Measurements from ENCODE around the gene DMRTB1. TPM values are rescaled to one million over a fixed set of nuclear protein-coding genes. Genes with fewer than 3 reads are reported as not detected.

Gene DMRTB1
- total and polyA plus RNA-seq, 2 donors (not counting 1 experiment from before 2014, with no cell fraction given), result not detected

- TF ChIP-seq EZH2 (IDR thresholded peaks at IDR 0.05; ENCODE audit: low read length, missing control alignments), result no peak
- TF ChIP-seq CTCF (conservative IDR thresholded peaks at IDR 0.05 in 1 of 2, IDR thresholded peaks at IDR 0.05 in 1 of 2; ENCODE audit: low read depth in 1 of 2, low read length in 2 of 2), result peak in 1 of 2 donors; percentile 41
- no peaks in the 10 kb centered on the region for H3K9me3 ChIP-seq (ENCODE audit: control insufficient read depth, insufficient read depth, low read depth, low read length)
- no peaks in the 10 kb centered on the region for H3K27me3 ChIP-seq (ENCODE audit: control insufficient read depth, insufficient read depth, low read length)
- H3K4me1 ChIP-seq (ENCODE audit: control insufficient read depth, extremely low read depth, insufficient read depth, low read length), result peaks cover 14% of the 10 kb centered on the region
- no peaks in the 10 kb centered on the region for H4K20me1 ChIP-seq (ENCODE audit: control insufficient read depth, extremely low read depth, insufficient read depth, low read length)
- H3K27ac ChIP-seq (ENCODE audit: insufficient read depth, low read length), result no peak overlapping the region
- H3K9ac ChIP-seq (ENCODE audit: insufficient read depth, low read length), result no peak overlapping the region
- H3K4me2 ChIP-seq (ENCODE audit: extremely low read depth, insufficient read depth, low read length), result no peak overlapping the region
- no peak overlapping the region for H3K4me3 ChIP-seq (replicated peaks in 1 of 4; ENCODE audit: control extremely low read depth in 1 of 4, insufficient read depth in 1 of 4, low read depth in 3 of 4, low read length in 4 of 4)
- H2AFZ ChIP-seq (ENCODE audit: low read length), result no peak overlapping the region
- no peaks in the 10 kb centered on the region for H3K36me3 ChIP-seq (ENCODE audit: control insufficient read depth, insufficient read depth, low read length)
- no peaks in the 10 kb centered on the region for H3K79me2 ChIP-seq (ENCODE audit: control insufficient read depth, insufficient read depth, low read length)
- DNase-seq (ENCODE audit: low read depth in 2 of 2), result no peak
Measured at GRCh38 chr1:53450225-53450624, 9.0 kb upstream of the DMRTB1 start.

- no peak overlapping the region for H3K4me3 ChIP-seq (replicated peaks in 1 of 4; ENCODE audit: control extremely low read depth in 1 of 4, insufficient read depth in 1 of 4, low read depth in 3 of 4, low read length in 4 of 4)
- no peaks in the 10 kb centered on the region for H3K36me3 ChIP-seq (ENCODE audit: control insufficient read depth, insufficient read depth, low read length)
- DNase-seq (ENCODE audit: low read depth in 2 of 2), result no peak
- H3K27ac ChIP-seq (ENCODE audit: insufficient read depth, low read length), result no peak overlapping the region
- H4K20me1 ChIP-seq (ENCODE audit: control insufficient read depth, extremely low read depth, insufficient read depth, low read length), result no peaks in the 10 kb centered on the region
- no peak for TF ChIP-seq CTCF (conservative IDR thresholded peaks at IDR 0.05 in 1 of 2, IDR thresholded peaks at IDR 0.05 in 1 of 2; ENCODE audit: low read depth in 1 of 2, low read length in 2 of 2)
- no peak for TF ChIP-seq EZH2 (IDR thresholded peaks at IDR 0.05; ENCODE audit: low read length, missing control alignments)
- no peak overlapping the region for H3K9ac ChIP-seq (ENCODE audit: insufficient read depth, low read length)
- H3K79me2 ChIP-seq (ENCODE audit: control insufficient read depth, insufficient read depth, low read length), result no peaks in the 10 kb centered on the region
- no peak overlapping the region for H2AFZ ChIP-seq (ENCODE audit: low read length)
- no peak overlapping the region for H3K4me2 ChIP-seq (ENCODE audit: extremely low read depth, insufficient read depth, low read length)
- H3K9me3 ChIP-seq (ENCODE audit: control insufficient read depth, insufficient read depth, low read depth, low read length), result no peaks in the 10 kb centered on the region
- peaks cover 8% of the 10 kb centered on the region for H3K4me1 ChIP-seq (ENCODE audit: control insufficient read depth, extremely low read depth, insufficient read depth, low read length)
- no peaks in the 10 kb centered on the region for H3K27me3 ChIP-seq (ENCODE audit: control insufficient read depth, insufficient read depth, low read length)
Measured at GRCh38 chr1:53454019-53454418, 5.2 kb upstream of the DMRTB1 start.

- no peak overlapping the region for H3K9ac ChIP-seq (ENCODE audit: insufficient read depth, low read length)
- no peaks in the 10 kb centered on the region for H3K79me2 ChIP-seq (ENCODE audit: control insufficient read depth, insufficient read depth, low read length)
- H3K4me2 ChIP-seq (ENCODE audit: extremely low read depth, insufficient read depth, low read length), result no peak overlapping the region
Measured at GRCh38 chr1:53455364-53455991, 3.7 kb upstream of the DMRTB1 start.

More at GRCh38 chr1:53455364-53455991, 3.7 kb upstream of the DMRTB1 start:
- DNase-seq (ENCODE audit: low read depth in 2 of 2), result no peak
- H3K27me3 ChIP-seq (ENCODE audit: control insufficient read depth, insufficient read depth, low read length), result no peaks in the 10 kb centered on the region
- H3K27ac ChIP-seq (ENCODE audit: insufficient read depth, low read length), result no peak overlapping the region
- H3K4me1 ChIP-seq (ENCODE audit: control insufficient read depth, extremely low read depth, insufficient read depth, low read length), result no peaks in the 10 kb centered on the region
- H3K4me3 ChIP-seq (replicated peaks in 1 of 4; ENCODE audit: control extremely low read depth in 1 of 4, insufficient read depth in 1 of 4, low read depth in 3 of 4, low read length in 4 of 4), result no peak overlapping the region
- H3K36me3 ChIP-seq (ENCODE audit: control insufficient read depth, insufficient read depth, low read length), result no peaks in the 10 kb centered on the region
- no peaks in the 10 kb centered on the region for H4K20me1 ChIP-seq (ENCODE audit: control insufficient read depth, extremely low read depth, insufficient read depth, low read length)
- no peaks in the 10 kb centered on the region for H3K9me3 ChIP-seq (ENCODE audit: control insufficient read depth, insufficient read depth, low read depth, low read length)
- TF ChIP-seq EZH2 (IDR thresholded peaks at IDR 0.05; ENCODE audit: low read length, missing control alignments), result no peak
- TF ChIP-seq CTCF (conservative IDR thresholded peaks at IDR 0.05 in 1 of 2, IDR thresholded peaks at IDR 0.05 in 1 of 2; ENCODE audit: low read depth in 1 of 2, low read length in 2 of 2), result no peak
- no peak overlapping the region for H2AFZ ChIP-seq (ENCODE audit: low read length)
